Measurements from ENCODE around the gene TEN1. TPM values are rescaled to one million over a fixed set of nuclear protein-coding genes. Genes with fewer than 3 reads are reported as not detected.

Gene TEN1
- total and polyA plus RNA-seq, 8 donors, result 14.2 to 121 (median 37.1) TPM; not detected in 1

GRCh38 chr17:76025294-76025693 is 46.3 kb downstream of the TEN1 start:
- H3K9me3 ChIP-seq, result no peaks in the 10 kb centered on the region
- no peak overlapping the region for H3K27ac ChIP-seq
- intact Hi-C loops (cut with DNase I; ENCODE audit: low total_unique reads), result loop anchor here (10.0 kb wide), 1 partner anchor 270 kb away; no protein-coding TSS in a partner anchor
- H3K4me1 ChIP-seq, result peaks cover 6 to 32% (median 18%) of the 10 kb centered on the region in 4 donors
- H3K4me3 ChIP-seq, result no peak overlapping the region
- TF ChIP-seq POLR2A (IDR thresholded peaks at IDR 0.05) (no peak), POLR2AphosphoS5 (IDR thresholded peaks at IDR 0.05) (no peak), CTCF (IDR thresholded peaks at IDR 0.05) (no peak), EP300 (IDR thresholded peaks at IDR 0.05) (no peak)
- 78 to 92% (median 89%) methylated on average over 7 to 12 of the region's 12 CpGs for WGBS, 5 donors
- H3K27me3 ChIP-seq, result peaks cover 0 to 17% (median 0%) of the 10 kb centered on the region in 3 donors
- DNase-seq, result no peak
- H3K36me3 ChIP-seq, result peaks cover 0 to 13% (median 10%) of the 10 kb centered on the region in 4 donors

GRCh38 chr17:76026714-76027158 is 47.7 kb downstream of the TEN1 start:
- no peak for TF ChIP-seq POLR2AphosphoS5 (IDR thresholded peaks at IDR 0.05)
- no peak for TF ChIP-seq CTCF (IDR thresholded peaks at IDR 0.05)
- no peak for TF ChIP-seq EP300 (IDR thresholded peaks at IDR 0.05)
- TF ChIP-seq POLR2A (IDR thresholded peaks at IDR 0.05), result no peak
- Histone ChIP-seq H3K27ac (peak overlapping the region; percentile 26 to 77 (median 60)), H3K27me3 (peaks cover 0 to 9% (median 0%) of the 10 kb centered on the region in 3 donors), H3K36me3 (peaks cover 0 to 12% (median 10%) of the 10 kb centered on the region in 4 donors), H3K4me1 (peaks cover 6 to 32% (median 18%) of the 10 kb centered on the region in 4 donors), H3K4me3 (peak overlapping the region; percentile 29 to 48 (median 42)), H3K9me3 (no peaks in the 10 kb centered on the region)
- WGBS, 5 donors, result 25 to 74% (median 36%) methylated on average over 2 to 15 of the region's 15 CpGs
- no peak for DNase-seq
- intact Hi-C loops (cut with DNase I; ENCODE audit: low total_unique reads), result loop anchor here (10.0 kb wide), 1 partner anchor 268 kb away; no protein-coding TSS in a partner anchor

GRCh38 chr17:76027159-76027839 is 48.3 kb downstream of the TEN1 start, which contains the start of gene EVPL:
EVPL (minus strand) TSS chr17:76027306; CDS start chr17:76027198, 108 bp downstream.
- H3K27ac ChIP-seq, result peak within 1 kb of the TSS; percentile 26 to 77 (median 60)
- H3K27me3 ChIP-seq, result peaks cover 0 to 3% (median 0%) of the 10 kb centered on the region in 3 donors
- peaks cover 6 to 32% (median 18%) of the 10 kb centered on the region in 4 donors for H3K4me1 ChIP-seq
- WGBS, 5 donors, result 27 to 73% (median 38%) methylated on average over 9 to 24 of the region's 24 CpGs
- H3K4me3 ChIP-seq, result peak within 1 kb of the TSS; percentile 29 to 48 (median 42)
- no peaks in the 10 kb centered on the region for H3K9me3 ChIP-seq
- H3K36me3 ChIP-seq, result peaks cover 0 to 11% (median 7%) of the 10 kb centered on the region in 4 donors
- intact Hi-C loops (cut with DNase I; ENCODE audit: low total_unique reads), result loop anchor here (10.0 kb wide), 1 partner anchor 268 kb away; no protein-coding TSS in a partner anchor
- TF ChIP-seq POLR2AphosphoS5 (IDR thresholded peaks at IDR 0.05) (peak in 1 of 3 donors; percentile 56), POLR2A (IDR thresholded peaks at IDR 0.05) (no peak)
- DNase-seq, result peak; percentile 88 to 90

- no peak for TF ChIP-seq POLR2A (IDR thresholded peaks at IDR 0.05)
- TF ChIP-seq EP300 (IDR thresholded peaks at IDR 0.05), result no peak
- TF ChIP-seq POLR2AphosphoS5 (IDR thresholded peaks at IDR 0.05), result no peak
- no peak for TF ChIP-seq CTCF (IDR thresholded peaks at IDR 0.05)
- DNase-seq, result peak in 1 of 2 donors; percentile 54
- Histone ChIP-seq H3K27me3 (no peaks in the 10 kb centered on the region), H3K4me1 (peaks cover 6 to 45% (median 17%) of the 10 kb centered on the region in 4 donors), H3K36me3 (no peaks in the 10 kb centered on the region), H3K27ac (no peak overlapping the region), H3K4me3 (no peak overlapping the region), H3K9me3 (no peaks in the 10 kb centered on the region)
- intact Hi-C loops (cut with DNase I; ENCODE audit: low total_unique reads), result no loop called here
- 77 to 91% (median 80%) methylated on average over 20 of the region's 20 CpGs for WGBS, 5 donors
Measured at GRCh38 chr17:76032073-76032779, 53.2 kb downstream of the TEN1 start.

Data from stomach (tissue), 9 donors.